ENCODE data around the gene FAM168A.

Gene FAM168A

DNA sequence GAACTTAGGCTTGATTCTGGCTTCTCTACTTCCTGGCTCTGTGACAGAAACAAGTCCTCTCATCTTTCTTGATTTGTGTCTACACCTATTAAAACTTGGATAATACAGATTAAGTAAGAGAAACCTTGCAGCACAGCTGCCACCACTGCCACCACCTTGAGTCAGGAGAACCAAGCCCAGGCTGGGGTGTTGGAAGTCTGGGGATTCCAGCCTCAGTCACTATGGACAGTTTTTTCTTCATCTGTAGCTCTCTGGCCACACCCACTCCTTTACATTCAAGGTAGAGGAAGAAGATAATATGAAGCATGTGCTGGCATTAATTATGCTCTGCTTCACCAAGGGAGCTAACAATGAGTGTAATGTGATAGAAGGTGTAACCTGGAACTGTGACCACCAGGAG is 146.0 kb downstream of the FAM168A start:
- TF ChIP-seq EZH2phosphoT487 (IDR thresholded peaks at IDR 0.05; ENCODE audit: borderline replicate concordance, low read length) = no peak
- TF ChIP-seq, protein P1, sequence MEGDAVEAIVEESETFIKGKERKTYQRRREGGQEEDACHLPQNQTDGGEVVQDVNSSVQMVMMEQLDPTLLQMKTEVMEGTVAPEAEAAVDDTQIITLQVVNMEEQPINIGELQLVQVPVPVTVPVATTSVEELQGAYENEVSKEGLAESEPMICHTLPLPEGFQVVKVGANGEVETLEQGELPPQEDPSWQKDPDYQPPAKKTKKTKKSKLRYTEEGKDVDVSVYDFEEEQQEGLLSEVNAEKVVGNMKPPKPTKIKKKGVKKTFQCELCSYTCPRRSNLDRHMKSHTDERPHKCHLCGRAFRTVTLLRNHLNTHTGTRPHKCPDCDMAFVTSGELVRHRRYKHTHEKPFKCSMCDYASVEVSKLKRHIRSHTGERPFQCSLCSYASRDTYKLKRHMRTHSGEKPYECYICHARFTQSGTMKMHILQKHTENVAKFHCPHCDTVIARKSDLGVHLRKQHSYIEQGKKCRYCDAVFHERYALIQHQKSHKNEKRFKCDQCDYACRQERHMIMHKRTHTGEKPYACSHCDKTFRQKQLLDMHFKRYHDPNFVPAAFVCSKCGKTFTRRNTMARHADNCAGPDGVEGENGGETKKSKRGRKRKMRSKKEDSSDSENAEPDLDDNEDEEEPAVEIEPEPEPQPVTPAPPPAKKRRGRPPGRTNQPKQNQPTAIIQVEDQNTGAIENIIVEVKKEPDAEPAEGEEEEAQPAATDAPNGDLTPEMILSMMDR (IDR thresholded peaks at IDR 0.05; ENCODE audit: low read depth, low read length, poor library complexity, severe bottlenecking) = no peak
- Histone ChIP-seq H3K9me2 (replicated peaks; ENCODE audit: control insufficient read depth, low read length) (no peaks in the 10 kb centered on the region), H4K20me1 (ENCODE audit: control insufficient read depth, insufficient read depth, low read depth, low read length) (no peaks in the 10 kb centered on the region), H3K9me3 (ENCODE audit: control insufficient read depth, insufficient read depth, low read length) (no peaks in the 10 kb centered on the region), H3K4me2 (ENCODE audit: low read length) (no peak overlapping the region), H3K4me3 (ENCODE audit: low read length) (no peak overlapping the region), H3K4me1 (ENCODE audit: control insufficient read depth, low read length) (no peaks in the 10 kb centered on the region), H3K27me3 (ENCODE audit: control insufficient read depth, low read length) (no peaks in the 10 kb centered on the region), H3K36me3 (ENCODE audit: control insufficient read depth, low read length) (no peaks in the 10 kb centered on the region), H3F3A (ENCODE audit: control insufficient read depth, insufficient read depth) (no peaks in the 10 kb centered on the region), H3K79me2 (ENCODE audit: control insufficient read depth, low read length) (no peaks in the 10 kb centered on the region), H3K27ac (ENCODE audit: low read depth, low read length) (no peak overlapping the region)

- no peaks in the 10 kb centered on the region; the same call in 1 of the 2 replicates for H3F3A ChIP-seq (ENCODE audit: control insufficient read depth, insufficient read depth)
- H3K9me2 ChIP-seq (replicated peaks; ENCODE audit: control insufficient read depth, low read length) = no peaks in the 10 kb centered on the region
- H3K4me1 ChIP-seq (ENCODE audit: control insufficient read depth, low read length) = no peaks in the 10 kb centered on the region
- H3K4me3 ChIP-seq (ENCODE audit: low read length) = no peak overlapping the region
- TF ChIP-seq, protein P1 (IDR thresholded peaks at IDR 0.05; ENCODE audit: low read depth, low read length, poor library complexity, severe bottlenecking) = no peak
- no peak for TF ChIP-seq EZH2phosphoT487 (IDR thresholded peaks at IDR 0.05; ENCODE audit: borderline replicate concordance, low read length)
- H3K79me2 ChIP-seq (ENCODE audit: control insufficient read depth, low read length) = no peaks in the 10 kb centered on the region
- H4K20me1 ChIP-seq (ENCODE audit: control insufficient read depth, insufficient read depth, low read depth, low read length) = no peaks in the 10 kb centered on the region
- H3K9me3 ChIP-seq (ENCODE audit: control insufficient read depth, insufficient read depth, low read length) = no peaks in the 10 kb centered on the region
- no peaks in the 10 kb centered on the region for H3K36me3 ChIP-seq (ENCODE audit: control insufficient read depth, low read length)
- H3K4me2 ChIP-seq (ENCODE audit: low read length) = no peak overlapping the region
- H3K27ac ChIP-seq (ENCODE audit: low read depth, low read length) = no peak overlapping the region
- H3K27me3 ChIP-seq (ENCODE audit: control insufficient read depth, low read length) = no peaks in the 10 kb centered on the region
Measured at GRCh38 chr11:73446766-73447165, 151.1 kb downstream of the FAM168A start.

DNA sequence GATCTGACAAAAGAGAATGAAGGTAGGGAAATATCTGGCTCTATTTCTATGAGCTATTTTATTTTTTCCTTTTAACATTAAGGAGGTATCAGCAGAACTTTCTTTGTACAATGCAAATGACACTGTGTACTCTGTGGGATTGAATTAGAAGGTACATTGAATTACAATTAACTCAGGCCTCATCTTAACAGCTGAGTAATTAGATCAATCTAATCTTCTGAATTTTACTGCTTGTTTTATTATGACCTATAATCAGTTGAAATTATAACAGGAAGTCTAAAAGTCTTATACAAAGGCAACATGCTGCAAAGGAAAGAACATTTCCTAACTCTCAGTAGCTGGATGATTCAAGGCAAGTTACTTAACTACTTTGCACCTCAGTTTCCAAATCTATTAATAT is 151.9 kb downstream of the FAM168A start:
- no peaks in the 10 kb centered on the region for H3K9me2 ChIP-seq (replicated peaks; ENCODE audit: control insufficient read depth, low read length)
- TF ChIP-seq, protein P1 (IDR thresholded peaks at IDR 0.05; ENCODE audit: low read depth, low read length, poor library complexity, severe bottlenecking) = no peak
- no peak for TF ChIP-seq EZH2phosphoT487 (IDR thresholded peaks at IDR 0.05; ENCODE audit: borderline replicate concordance, low read length)
- H3K27ac ChIP-seq (ENCODE audit: low read depth, low read length) = no peak overlapping the region
- no peaks in the 10 kb centered on the region for H4K20me1 ChIP-seq (ENCODE audit: control insufficient read depth, insufficient read depth, low read depth, low read length)
- no peaks in the 10 kb centered on the region for H3K9me3 ChIP-seq (ENCODE audit: control insufficient read depth, insufficient read depth, low read length)
- H3K36me3 ChIP-seq (ENCODE audit: control insufficient read depth, low read length) = no peaks in the 10 kb centered on the region
- no peaks in the 10 kb centered on the region for H3K27me3 ChIP-seq (ENCODE audit: control insufficient read depth, low read length)
- H3F3A ChIP-seq (ENCODE audit: control insufficient read depth, insufficient read depth) = no peaks in the 10 kb centered on the region; the same call in 1 of the 2 replicates
- no peaks in the 10 kb centered on the region for H3K79me2 ChIP-seq (ENCODE audit: control insufficient read depth, low read length)
- H3K4me2 ChIP-seq (ENCODE audit: low read length) = no peak overlapping the region
- no peaks in the 10 kb centered on the region for H3K4me1 ChIP-seq (ENCODE audit: control insufficient read depth, low read length)
- no peak overlapping the region for H3K4me3 ChIP-seq (ENCODE audit: low read length)

Measured in DOHH2 (cell line).